Natural killer cell treated with Interleukin-12 subunit alpha and Interleukin-12 subunit beta and Interleukin-15 and Interleukin-18, amount 100 ng/mL, for 72 hours (primary cell): Measurements from ENCODE around the gene NUMBL. TPM values are rescaled to one million over a fixed set of nuclear protein-coding genes. Genes with fewer than 3 reads are reported as not detected.

Source experiments
- ATAC-seq, 2 donors: fragments of 150-1000 bp; cut with Tn5 transposase in 1 of 2; sonication (Bioruptor Pico), chemical (Tn5 transposase) in 1 of 2; 2 replicates each; pipeline ENCODE4 v1.10.0; 2021
- DNase-seq: peaks from one replicate; pipeline ENCODE4 v3.0.0; 2022; ENCODE audit warnings: low spot score
- H3K27ac Mint-ChIP-seq, 2 donors: 1 replicate in 1 of 2; 2 replicates in 1 of 2; pipeline ENCODE4 v1.8.0; 2022; ENCODE audit warnings: mixed read lengths in 2 of 2, mild to moderate bottlenecking in 1 of 2, moderate library complexity in 1 of 2
- H3K27me3 Mint-ChIP-seq, 2 donors: 1 replicate in 1 of 2; 2 replicates in 1 of 2; pipeline ENCODE4 v1.8.0; 2022; ENCODE audit warnings: mixed read lengths in 2 of 2
- H3K36me3 Mint-ChIP-seq: one replicate; pipeline ENCODE4 v1.8.0; 2022; ENCODE audit warnings: mixed read lengths
- H3K4me1 Mint-ChIP-seq, 2 donors: 1 replicate in 1 of 2; 2 replicates in 1 of 2; pipeline ENCODE4 v1.8.0; 2022; ENCODE audit warnings: low read depth in 2 of 2, mixed read lengths in 2 of 2, mild to moderate bottlenecking in 1 of 2
- H3K4me3 Mint-ChIP-seq: one replicate; pipeline ENCODE4 v1.8.0; 2022; ENCODE audit warnings: mixed read lengths
- H3K9me3 Mint-ChIP-seq: 2 replicates; pipeline ENCODE4 v1.8.0; 2022; ENCODE audit warnings: mixed read lengths
- total RNA-seq, 2 donors: library from RNA; stranded (reverse); gene quantifications; one replicate each; pipeline ENCODE4 v1.2.3, GENCODE V29; 2022

NUMBL gene
- total RNA-seq, 2 donors from 2014 or later: 6.6 to 13.9 TPM

GRCh38 chr19:40689339-40690049, 957 bp downstream of the NUMBL start:
- no peaks in the 10 kb centered on the region for H3K9me3 Mint-ChIP-seq
- no peak for DNase-seq
- no peak for ATAC-seq
- no peak overlapping the region for H3K27ac Mint-ChIP-seq
- no peaks in the 10 kb centered on the region for H3K27me3 Mint-ChIP-seq
- peaks cover 8 to 13% of the 10 kb centered on the region in 2 donors for H3K4me1 Mint-ChIP-seq
- H3K36me3 Mint-ChIP-seq: peaks cover 13% of the 10 kb centered on the region
- H3K4me3 Mint-ChIP-seq: no peak overlapping the region

GRCh38 chr19:40688987-40689338, 1.5 kb downstream of the NUMBL start:
- Mint-ChIP-seq H3K9me3 (no peaks in the 10 kb centered on the region), H3K27ac (no peak overlapping the region), H3K4me1 (peaks cover 8 to 13% of the 10 kb centered on the region in 2 donors), H3K36me3 (peaks cover 13% of the 10 kb centered on the region), H3K4me3 (no peak overlapping the region), H3K27me3 (no peaks in the 10 kb centered on the region)
- no peak for DNase-seq
- ATAC-seq: no peak

GRCh38 chr19:40688309-40688708, 2.1 kb downstream of the NUMBL start:
- Mint-ChIP-seq H3K27ac (no peak overlapping the region), H3K4me1 (peaks cover 8 to 13% of the 10 kb centered on the region in 2 donors), H3K27me3 (no peaks in the 10 kb centered on the region), H3K36me3 (peaks cover 13% of the 10 kb centered on the region), H3K9me3 (no peaks in the 10 kb centered on the region), H3K4me3 (no peak overlapping the region)
- DNase-seq (no peak), ATAC-seq (no peak)

- Mint-ChIP-seq H3K4me1 (peaks cover 8 to 13% of the 10 kb centered on the region in 2 donors), H3K36me3 (peaks cover 13% of the 10 kb centered on the region), H3K9me3 (no peaks in the 10 kb centered on the region), H3K4me3 (no peak overlapping the region), H3K27me3 (no peaks in the 10 kb centered on the region), H3K27ac (no peak overlapping the region)
- no peak for DNase-seq
- ATAC-seq: peak; percentile 51 to 61
Observed at GRCh38 chr19:40687525-40688016, 2.9 kb downstream of the NUMBL start.

GRCh38 chr19:40686882-40687524, 3.4 kb downstream of the NUMBL start:
- peaks cover 8 to 13% of the 10 kb centered on the region in 2 donors for H3K4me1 Mint-ChIP-seq
- H3K4me3 Mint-ChIP-seq: no peak overlapping the region
- no peaks in the 10 kb centered on the region for H3K9me3 Mint-ChIP-seq
- no peaks in the 10 kb centered on the region for H3K27me3 Mint-ChIP-seq
- DNase-seq: no peak
- H3K36me3 Mint-ChIP-seq: peaks cover 13% of the 10 kb centered on the region
- ATAC-seq: no peak
- no peak overlapping the region for H3K27ac Mint-ChIP-seq

GRCh38 chr19:40685563-40685962, 4.9 kb downstream of the NUMBL start:
- Mint-ChIP-seq H3K9me3 (no peaks in the 10 kb centered on the region), H3K27ac (no peak overlapping the region), H3K4me1 (peaks cover 6 to 10% of the 10 kb centered on the region in 2 donors), H3K36me3 (peaks cover 13% of the 10 kb centered on the region), H3K4me3 (no peak overlapping the region), H3K27me3 (no peaks in the 10 kb centered on the region)
- DNase-seq: no peak
- ATAC-seq: no peak

- Mint-ChIP-seq H3K9me3 (no peaks in the 10 kb centered on the region), H3K4me3 (no peak overlapping the region), H3K27ac (no peak overlapping the region), H3K27me3 (no peaks in the 10 kb centered on the region), H3K4me1 (peaks cover 6 to 9% of the 10 kb centered on the region in 2 donors), H3K36me3 (peaks cover 13% of the 10 kb centered on the region)
- DNase-seq (no peak), ATAC-seq (no peak)
Observed at GRCh38 chr19:40685016-40685526, 5.4 kb downstream of the NUMBL start.

- Mint-ChIP-seq H3K9me3 (no peaks in the 10 kb centered on the region), H3K27me3 (no peaks in the 10 kb centered on the region), H3K4me1 (peaks cover 6 to 9% of the 10 kb centered on the region in 2 donors), H3K36me3 (peaks cover 13% of the 10 kb centered on the region), H3K4me3 (no peak overlapping the region), H3K27ac (no peak overlapping the region)
- DNase-seq: no peak
- no peak for ATAC-seq
Observed at GRCh38 chr19:40684280-40684679, 6.2 kb downstream of the NUMBL start.

GRCh38 chr19:40683437-40683836, 7.0 kb downstream of the NUMBL start:
- H3K9me3 Mint-ChIP-seq: no peaks in the 10 kb centered on the region
- H3K4me3 Mint-ChIP-seq: no peak overlapping the region
- peaks cover 13% of the 10 kb centered on the region for H3K36me3 Mint-ChIP-seq
- H3K27ac Mint-ChIP-seq: no peak overlapping the region
- DNase-seq (no peak), ATAC-seq (no peak)
- H3K4me1 Mint-ChIP-seq: peaks cover 6 to 9% of the 10 kb centered on the region in 2 donors
- H3K27me3 Mint-ChIP-seq: no peaks in the 10 kb centered on the region

GRCh38 chr19:40682431-40682964, 8.0 kb downstream of the NUMBL start:
- no peak for DNase-seq
- Mint-ChIP-seq H3K4me3 (no peak overlapping the region), H3K9me3 (no peaks in the 10 kb centered on the region), H3K27me3 (no peaks in the 10 kb centered on the region), H3K36me3 (peaks cover 13% of the 10 kb centered on the region), H3K27ac (no peak overlapping the region), H3K4me1 (peaks cover 6 to 9% of the 10 kb centered on the region in 2 donors)
- no peak for ATAC-seq

GRCh38 chr19:40681039-40681438, 9.4 kb downstream of the NUMBL start:
- no peaks in the 10 kb centered on the region for H3K9me3 Mint-ChIP-seq
- H3K27ac Mint-ChIP-seq: no peak overlapping the region
- ATAC-seq (no peak), DNase-seq (no peak)
- peaks cover 3 to 9% of the 10 kb centered on the region in 2 donors for H3K4me1 Mint-ChIP-seq
- no peaks in the 10 kb centered on the region for H3K27me3 Mint-ChIP-seq
- H3K4me3 Mint-ChIP-seq: no peak overlapping the region
- peaks cover 9% of the 10 kb centered on the region for H3K36me3 Mint-ChIP-seq

- H3K4me3 Mint-ChIP-seq: no peak overlapping the region
- H3K36me3 Mint-ChIP-seq: no peaks in the 10 kb centered on the region
- H3K4me1 Mint-ChIP-seq: peaks cover 0 to 2% of the 10 kb centered on the region in 2 donors
- H3K27me3 Mint-ChIP-seq: no peaks in the 10 kb centered on the region
- no peak overlapping the region for H3K27ac Mint-ChIP-seq
- ATAC-seq (no peak), DNase-seq (no peak)
- no peaks in the 10 kb centered on the region for H3K9me3 Mint-ChIP-seq
Observed at GRCh38 chr19:40677156-40677555, 13.3 kb downstream of the NUMBL start.

- H3K9me3 Mint-ChIP-seq: no peaks in the 10 kb centered on the region
- H3K4me3 Mint-ChIP-seq: no peak overlapping the region
- H3K27ac Mint-ChIP-seq: no peak overlapping the region
- peaks cover 0 to 6% of the 10 kb centered on the region in 2 donors for H3K4me1 Mint-ChIP-seq
- no peak for DNase-seq
- no peak for ATAC-seq
- peaks cover under 1% of the 10 kb centered on the region for H3K36me3 Mint-ChIP-seq
- H3K27me3 Mint-ChIP-seq: no peaks in the 10 kb centered on the region
Observed at GRCh38 chr19:40674291-40674690, 16.2 kb downstream of the NUMBL start.

- H3K4me3 Mint-ChIP-seq: no peak overlapping the region
- peaks cover 0 to 6% of the 10 kb centered on the region in 2 donors for H3K4me1 Mint-ChIP-seq
- H3K27me3 Mint-ChIP-seq: no peaks in the 10 kb centered on the region
- DNase-seq: no peak
- ATAC-seq: peak; percentile 60 to 65
- no peak overlapping the region for H3K27ac Mint-ChIP-seq
- no peaks in the 10 kb centered on the region for H3K9me3 Mint-ChIP-seq
- peaks cover 5% of the 10 kb centered on the region for H3K36me3 Mint-ChIP-seq
Observed at GRCh38 chr19:40673397-40673796, 17.1 kb downstream of the NUMBL start.
